Osteoblast (primary cell): Measurements from ENCODE around the gene UBA1. TPM values are rescaled to one million over a fixed set of nuclear protein-coding genes. Genes with fewer than 3 reads are reported as not detected.
A peak's percentile ranks its signal among the peaks of the same experiment; 100 is the strongest.

Experiments used
- DNase-seq: peaks from one replicate; pipeline ENCODE4 v3.0.0; 2011; ENCODE audit warnings: low spot score, mixed read lengths; ENCODE audit not compliant: insufficient read length; ENCODE audit errors: missing footprints
- H2AFZ ChIP-seq: 2 replicates; pipeline ENCODE4 v1.6.0; 2011; ENCODE audit warnings: mild to moderate bottlenecking, low read length
- H3K27ac ChIP-seq: 2 replicates; pipeline ENCODE4 v1.5.1; 2011; ENCODE audit warnings: mild to moderate bottlenecking, low read depth, low read length, moderate library complexity
- H3K27me3 ChIP-seq: 2 replicates; pipeline ENCODE4 v1.6.0; 2012; ENCODE audit warnings: mild to moderate bottlenecking, control low read depth, inconsistent platforms, low read length, moderate library complexity; ENCODE audit not compliant: insufficient read depth
- H3K36me3 ChIP-seq: 2 replicates; pipeline ENCODE4 v1.5.1; 2011; ENCODE audit warnings: mild to moderate bottlenecking, low read length, control low read depth, moderate library complexity; ENCODE audit not compliant: insufficient read depth
- H3K4me1 ChIP-seq: 2 replicates; pipeline ENCODE4 v1.5.1; 2011; ENCODE audit warnings: mild to moderate bottlenecking, low read length, control low read depth, moderate library complexity; ENCODE audit not compliant: insufficient read depth
- H3K4me2 ChIP-seq: 2 replicates; pipeline ENCODE4 v1.6.0; 2011; ENCODE audit warnings: mild to moderate bottlenecking, low read length; ENCODE audit not compliant: insufficient read depth
- H3K4me3 ChIP-seq: fragments of 200-600 bp; sonication (generic); 3 replicates; pipeline ENCODE4 v1.5.1; 2012; ENCODE audit warnings: mild to moderate bottlenecking, low read length, inconsistent platforms; ENCODE audit not compliant: insufficient read depth
- H3K79me2 ChIP-seq: 2 replicates; pipeline ENCODE4 v1.6.0; 2012; ENCODE audit warnings: mild to moderate bottlenecking, low read length, control low read depth, inconsistent platforms; ENCODE audit not compliant: insufficient read depth
- H3K9me3 ChIP-seq: 2 replicates; pipeline ENCODE4 v1.5.1; 2011; ENCODE audit warnings: low read depth, low read length, control low read depth
- H4K20me1 ChIP-seq: 2 replicates; pipeline ENCODE4 v1.6.0; 2012; ENCODE audit warnings: mild to moderate bottlenecking, low read length, control low read depth; ENCODE audit not compliant: insufficient read depth
- total RNA-seq: library from RNA; depleted of rRNA; stranded (reverse); fragments of >200 nt; gene quantifications from 2 replicates; pipeline ENCODE4 v1.2.3, GENCODE V29; 2012
- TF ChIP-seq, protein P1 (sequence below): IDR thresholded peaks from 2 replicates; pipeline ENCODE4 v1.5.1; 2011; ENCODE audit warnings: mild to moderate bottlenecking, low read depth, low read length, moderate library complexity; ENCODE audit errors: extremely low read depth

UBA1 gene
- total RNA-seq, 1 donor = 142 TPM

GRCh38 chrX:47190445-47191269 is 3.0 kb upstream of the UBA1 start:
- peak; percentile 98 for DNase-seq
- peaks cover 30% of the 10 kb centered on the region for H3K79me2 ChIP-seq
- H3K36me3 ChIP-seq = peaks cover 3% of the 10 kb centered on the region

DNA sequence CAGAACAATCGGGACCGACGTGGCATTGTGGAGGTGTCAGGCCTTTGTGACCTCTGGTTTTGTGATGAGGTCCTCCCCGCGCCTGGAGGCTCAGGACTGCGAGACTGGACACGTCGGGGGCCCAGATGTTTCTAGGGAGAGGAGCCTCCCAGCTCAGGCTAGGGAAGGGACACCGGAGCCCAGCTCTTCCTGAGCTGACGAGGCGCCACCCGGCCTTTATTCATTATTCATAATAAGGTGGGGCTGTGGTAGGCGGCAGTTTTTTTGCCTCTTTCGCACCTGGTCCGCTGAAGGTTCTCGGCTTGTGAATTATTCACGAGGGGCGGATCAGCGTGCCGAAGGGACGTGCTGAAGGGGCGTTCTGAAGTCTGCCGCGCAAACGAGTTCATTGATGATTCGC is 2.3 kb upstream of the UBA1 start:
- TF ChIP-seq, protein P1, sequence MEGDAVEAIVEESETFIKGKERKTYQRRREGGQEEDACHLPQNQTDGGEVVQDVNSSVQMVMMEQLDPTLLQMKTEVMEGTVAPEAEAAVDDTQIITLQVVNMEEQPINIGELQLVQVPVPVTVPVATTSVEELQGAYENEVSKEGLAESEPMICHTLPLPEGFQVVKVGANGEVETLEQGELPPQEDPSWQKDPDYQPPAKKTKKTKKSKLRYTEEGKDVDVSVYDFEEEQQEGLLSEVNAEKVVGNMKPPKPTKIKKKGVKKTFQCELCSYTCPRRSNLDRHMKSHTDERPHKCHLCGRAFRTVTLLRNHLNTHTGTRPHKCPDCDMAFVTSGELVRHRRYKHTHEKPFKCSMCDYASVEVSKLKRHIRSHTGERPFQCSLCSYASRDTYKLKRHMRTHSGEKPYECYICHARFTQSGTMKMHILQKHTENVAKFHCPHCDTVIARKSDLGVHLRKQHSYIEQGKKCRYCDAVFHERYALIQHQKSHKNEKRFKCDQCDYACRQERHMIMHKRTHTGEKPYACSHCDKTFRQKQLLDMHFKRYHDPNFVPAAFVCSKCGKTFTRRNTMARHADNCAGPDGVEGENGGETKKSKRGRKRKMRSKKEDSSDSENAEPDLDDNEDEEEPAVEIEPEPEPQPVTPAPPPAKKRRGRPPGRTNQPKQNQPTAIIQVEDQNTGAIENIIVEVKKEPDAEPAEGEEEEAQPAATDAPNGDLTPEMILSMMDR = no peak
- peak; percentile 60 for DNase-seq
- peak overlapping the region; percentile 19 for H3K27ac ChIP-seq

More at GRCh38 chrX:47190445-47191269, 3.0 kb upstream of the UBA1 start:
- Histone ChIP-seq H3K27me3 (peaks cover 3% of the 10 kb centered on the region), H2AFZ (peak overlapping the region; percentile 67), H3K9me3 (no peaks in the 10 kb centered on the region), H4K20me1 (peaks cover 9% of the 10 kb centered on the region), H3K4me1 (peaks cover 22% of the 10 kb centered on the region), H3K4me3 (peak overlapping the region; percentile 76), H3K27ac (peak overlapping the region; percentile 19), H3K4me2 (peak overlapping the region; percentile 81)
- TF ChIP-seq, protein P1 = no peak

DNA sequence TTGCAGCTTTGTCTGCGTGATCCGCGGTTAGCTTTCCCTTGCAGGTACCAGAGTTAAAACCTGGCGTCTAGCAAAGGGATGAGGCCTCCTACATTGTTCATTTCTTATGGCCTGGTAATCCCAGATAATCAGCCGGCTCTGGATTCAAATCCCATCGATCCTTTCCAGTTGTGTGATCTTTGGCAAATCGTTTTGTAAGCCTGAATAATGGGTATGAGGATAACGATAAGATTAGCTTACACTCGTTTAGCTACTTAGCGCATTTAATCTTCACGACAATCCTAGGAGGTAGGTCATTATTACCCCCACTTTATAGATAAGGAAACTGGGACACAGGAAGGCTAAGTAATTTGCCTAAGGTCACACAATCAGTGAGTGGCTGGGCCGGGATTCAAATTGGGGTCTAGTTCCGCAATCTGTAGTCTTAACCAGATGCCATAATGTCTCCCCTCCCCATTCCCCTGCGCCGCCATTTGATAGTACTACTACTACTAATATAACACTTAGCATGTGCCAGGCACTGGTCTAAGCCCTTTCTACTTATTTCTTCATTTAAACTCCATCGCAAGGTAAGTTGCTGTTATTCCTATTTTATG is 1.7 kb upstream of the UBA1 start:
- Histone ChIP-seq H3K27ac (no peak overlapping the region), H3K36me3 (peaks cover 3% of the 10 kb centered on the region), H3K79me2 (peaks cover 42% of the 10 kb centered on the region)

More for the DNA sequence above, 2.3 kb upstream of the UBA1 start:
- Histone ChIP-seq H3K27me3 (peaks cover 3% of the 10 kb centered on the region), H3K4me3 (peak overlapping the region; percentile 76), H3K4me2 (peak overlapping the region; percentile 81), H4K20me1 (peaks cover 16% of the 10 kb centered on the region), H2AFZ (peak overlapping the region; percentile 67), H3K36me3 (no peaks in the 10 kb centered on the region), H3K9me3 (no peaks in the 10 kb centered on the region), H3K79me2 (peaks cover 36% of the 10 kb centered on the region), H3K4me1 (peaks cover 29% of the 10 kb centered on the region)

More for the DNA sequence above, 1.7 kb upstream of the UBA1 start:
- Histone ChIP-seq H3K4me1 (peaks cover 34% of the 10 kb centered on the region), H3K4me3 (peak overlapping the region; percentile 76), H3K9me3 (no peaks in the 10 kb centered on the region), H4K20me1 (peaks cover 22% of the 10 kb centered on the region), H3K27me3 (peaks cover 3% of the 10 kb centered on the region), H3K4me2 (peak overlapping the region; percentile 81), H2AFZ (peak overlapping the region; percentile 67)
- TF ChIP-seq, protein P1 = no peak
- DNase-seq = peak; percentile 18
